Stimulated activated CD4-positive, alpha-beta T cell treated with anti-CD3 and anti-CD28 coated beads, TNF-alpha, amount 100 ng/mL, for 24 hours (primary cell): ENCODE data around the gene SEMA3G.
A peak's percentile ranks its signal among the peaks of the same experiment; 100 is the strongest.

Experiments
- DNase-seq, 3 experiments: peaks; one replicate each; pipeline ENCODE4 v3.0.0-alpha.2; 2020; ENCODE audit warnings: low read depth in 3 of 3

SEMA3G gene

DNA sequence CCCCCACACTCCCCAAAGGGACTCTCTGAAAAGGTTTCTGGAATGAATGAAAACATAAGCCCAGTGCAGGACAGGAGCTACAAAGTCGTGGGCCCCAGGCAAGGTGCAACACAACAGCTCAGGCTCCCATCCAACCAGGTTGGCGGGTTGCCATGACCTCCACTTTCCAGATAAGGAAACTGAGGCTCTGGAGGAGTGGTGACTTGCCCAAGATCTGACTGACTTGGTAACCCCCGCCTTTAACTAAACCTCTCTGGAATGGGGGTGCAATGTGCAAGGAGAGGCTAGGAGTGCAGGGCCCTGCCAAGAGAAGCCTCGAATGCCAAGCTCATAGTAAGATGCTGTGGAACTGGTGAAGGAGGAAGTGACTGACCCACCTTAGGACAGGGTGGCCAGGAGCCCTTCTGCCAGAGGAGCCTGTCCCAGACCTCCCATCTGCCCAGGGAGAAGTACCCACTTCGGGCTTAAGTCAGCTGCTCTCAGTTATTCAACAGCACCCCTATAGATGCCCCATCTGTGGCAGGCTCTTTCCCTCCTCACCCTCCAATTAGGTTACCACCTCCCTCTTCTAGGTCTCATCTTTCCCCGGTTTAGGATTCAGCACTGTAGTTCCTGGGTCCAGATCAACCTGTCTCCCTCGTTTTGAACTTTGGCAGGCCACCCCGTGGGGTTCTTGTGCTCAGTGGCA, 9.5 kb upstream of the SEMA3G start:
- DNase-seq, result no peak

DNA sequence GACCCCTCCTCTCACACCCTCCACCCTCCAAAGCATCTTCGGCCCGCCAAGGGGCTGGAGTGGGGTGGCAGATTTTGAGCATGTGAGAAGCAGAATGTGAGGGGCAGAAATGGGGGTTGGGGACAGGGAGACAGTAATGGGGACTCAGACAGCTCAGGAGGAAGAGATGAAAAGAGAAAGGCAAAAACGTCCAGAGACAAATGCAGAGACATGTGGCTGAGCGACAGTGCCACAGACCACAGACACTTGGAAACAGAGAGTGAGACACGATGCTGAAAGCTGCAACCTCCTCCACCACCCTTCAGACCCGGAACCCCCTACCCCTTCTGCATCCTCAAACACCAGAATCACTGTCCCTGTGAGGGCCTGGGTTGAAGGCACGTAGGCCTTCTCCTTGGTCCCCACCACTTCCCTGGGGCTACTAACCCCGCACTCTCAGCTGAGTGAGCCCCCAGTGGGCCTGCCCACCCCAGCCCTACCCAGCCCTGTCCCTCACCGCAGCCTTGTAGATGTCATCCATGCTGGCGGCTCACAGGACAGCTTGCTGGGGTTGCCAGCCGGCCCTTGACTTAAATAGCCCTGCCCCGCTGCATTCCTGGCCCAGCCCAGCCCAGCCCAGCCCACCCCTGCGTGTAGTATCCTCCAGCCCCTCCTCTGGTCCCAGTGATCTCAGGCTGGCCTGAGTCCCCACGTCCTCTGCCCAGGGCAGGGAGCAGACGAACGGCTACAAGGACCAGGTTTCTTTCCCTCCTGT, 8.8 kb upstream of the SEMA3G start, which contains the start of gene TNNC1:
TNNC1 (minus strand) TSS at position 546 of the 754 bp plus-strand sequence; CDS start at position 520, 26 bp downstream.
- DNase-seq, result no peak

DNA sequence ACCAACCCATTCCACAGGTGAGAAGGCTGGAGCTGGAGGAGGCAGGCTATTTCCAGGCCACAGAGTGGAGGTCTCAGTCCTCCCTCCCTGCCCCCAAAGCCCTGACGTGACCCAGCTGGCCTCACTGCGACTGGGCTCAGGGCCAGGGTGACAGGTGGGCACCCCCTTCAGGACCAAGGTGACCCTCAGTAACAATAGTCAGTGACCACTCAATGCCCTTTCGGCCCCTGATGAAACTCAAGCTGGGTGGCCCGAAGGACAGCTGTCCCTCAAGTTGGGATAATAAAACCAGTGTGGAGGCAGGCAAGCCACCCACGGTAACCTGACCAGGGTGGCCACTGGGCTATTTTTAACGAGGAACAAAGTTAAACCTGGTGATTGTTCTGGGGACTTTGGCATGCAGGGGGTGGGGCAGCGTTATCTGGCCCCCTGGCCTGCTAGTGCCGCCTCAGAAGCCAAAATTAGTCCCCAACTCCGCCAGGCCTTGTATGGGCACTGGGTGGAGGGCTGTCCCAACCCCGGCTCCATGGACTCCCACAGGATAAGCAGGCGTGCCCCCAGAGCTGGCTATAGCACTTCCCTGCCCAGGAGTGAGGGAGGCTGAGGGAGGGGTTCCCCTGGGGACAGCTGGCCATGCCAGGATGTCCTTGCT, 7.8 kb upstream of the SEMA3G start:
- no peak for DNase-seq

DNA sequence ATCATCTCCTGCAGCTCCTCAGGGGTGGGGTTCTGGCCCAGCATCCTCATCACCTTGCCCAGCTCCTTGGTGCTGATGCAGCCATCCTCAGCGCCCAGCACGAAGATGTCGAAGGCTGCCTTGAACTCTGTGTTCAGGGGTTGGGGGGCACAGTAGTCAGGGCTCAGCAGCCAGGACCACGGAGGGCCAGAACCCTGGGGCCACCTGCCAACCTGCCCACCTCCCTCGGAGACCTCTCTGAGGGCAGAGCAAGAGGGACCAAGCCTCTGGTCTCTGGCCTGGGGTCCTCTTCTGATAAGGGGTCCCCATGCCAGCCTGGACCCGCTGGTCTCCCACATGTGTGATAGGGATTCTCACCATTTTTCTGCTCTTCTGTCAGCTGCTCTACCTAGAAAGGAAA, 7.2 kb upstream of the SEMA3G start:
- DNase-seq, result no peak

DNA sequence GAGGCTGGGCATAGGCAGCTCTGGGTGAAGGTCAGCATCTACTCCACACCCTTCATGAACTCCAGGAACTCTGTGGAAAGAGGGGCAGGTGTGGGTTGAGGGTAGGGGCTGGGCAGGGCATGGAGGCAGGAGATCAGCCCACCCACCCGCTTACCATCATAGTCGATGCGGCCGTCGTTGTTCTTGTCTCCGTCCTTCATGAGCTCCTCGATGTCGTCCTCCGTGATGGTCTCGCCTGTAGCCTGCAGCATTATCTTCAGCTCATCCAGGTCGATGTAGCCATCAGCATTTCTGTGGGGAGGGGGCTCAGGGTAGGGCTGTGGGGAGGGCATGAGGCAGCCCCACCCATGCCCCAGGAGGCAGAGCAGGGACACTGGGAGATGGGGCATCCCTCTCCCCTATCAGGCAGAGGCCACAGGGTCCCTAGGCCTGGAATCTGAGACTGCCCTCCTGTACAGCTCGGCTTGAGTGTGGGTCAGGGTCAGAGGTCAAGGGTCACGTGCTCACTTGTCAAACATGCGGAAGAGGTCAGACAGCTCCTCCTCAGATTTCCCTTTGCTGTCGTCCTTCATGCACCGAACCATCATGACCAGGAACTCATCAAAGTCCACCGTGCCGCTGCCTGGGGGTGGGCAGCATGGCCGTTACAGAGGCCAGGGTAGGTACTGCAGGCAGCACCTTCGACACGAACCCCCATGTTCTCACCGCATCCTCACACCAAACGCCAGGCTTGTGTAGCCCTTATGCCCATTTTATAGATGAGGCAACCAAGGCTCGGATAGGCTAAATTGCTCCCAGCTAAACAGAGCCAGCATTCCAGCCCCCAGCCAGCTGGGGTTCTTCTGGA, 6.6 kb upstream of the SEMA3G start:
- DNase-seq, result no peak

DNA sequence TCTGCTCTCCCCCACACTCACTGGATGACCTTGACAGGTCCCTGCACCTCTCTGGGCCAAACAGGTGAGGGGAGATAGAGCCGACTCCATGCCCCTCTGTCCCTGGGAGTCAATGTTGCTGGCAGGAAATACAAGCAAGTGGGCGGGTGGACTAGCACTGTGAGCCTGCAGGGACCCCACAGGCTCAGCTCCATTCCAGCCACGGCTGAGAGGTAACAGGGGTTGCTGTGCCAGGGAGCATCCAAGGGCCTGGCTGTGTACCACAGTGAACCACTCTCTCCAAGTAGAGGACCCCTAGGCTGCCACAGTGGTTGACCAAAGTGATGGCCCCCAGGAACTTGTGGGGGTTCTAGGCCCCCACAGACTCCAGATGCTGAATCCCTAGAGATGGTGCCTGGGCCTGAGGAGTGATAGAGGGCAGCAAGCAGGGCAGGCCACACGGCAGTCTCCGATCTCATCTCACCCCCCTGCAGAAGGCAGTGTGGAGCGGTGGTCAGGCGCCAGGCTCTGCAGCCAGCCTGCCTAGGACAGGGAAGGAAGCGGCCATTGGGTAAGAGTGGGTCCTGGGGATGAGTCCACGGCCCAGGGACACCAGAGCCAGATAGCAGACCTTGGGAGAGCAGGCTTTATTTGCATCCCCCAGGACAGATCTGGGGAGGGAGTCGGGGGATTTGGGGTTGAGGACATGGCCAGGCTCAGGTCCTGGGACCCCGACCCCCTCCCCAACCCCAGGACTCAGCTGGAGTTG, 5.8 kb upstream of the SEMA3G start:
- no peak for DNase-seq

DNA sequence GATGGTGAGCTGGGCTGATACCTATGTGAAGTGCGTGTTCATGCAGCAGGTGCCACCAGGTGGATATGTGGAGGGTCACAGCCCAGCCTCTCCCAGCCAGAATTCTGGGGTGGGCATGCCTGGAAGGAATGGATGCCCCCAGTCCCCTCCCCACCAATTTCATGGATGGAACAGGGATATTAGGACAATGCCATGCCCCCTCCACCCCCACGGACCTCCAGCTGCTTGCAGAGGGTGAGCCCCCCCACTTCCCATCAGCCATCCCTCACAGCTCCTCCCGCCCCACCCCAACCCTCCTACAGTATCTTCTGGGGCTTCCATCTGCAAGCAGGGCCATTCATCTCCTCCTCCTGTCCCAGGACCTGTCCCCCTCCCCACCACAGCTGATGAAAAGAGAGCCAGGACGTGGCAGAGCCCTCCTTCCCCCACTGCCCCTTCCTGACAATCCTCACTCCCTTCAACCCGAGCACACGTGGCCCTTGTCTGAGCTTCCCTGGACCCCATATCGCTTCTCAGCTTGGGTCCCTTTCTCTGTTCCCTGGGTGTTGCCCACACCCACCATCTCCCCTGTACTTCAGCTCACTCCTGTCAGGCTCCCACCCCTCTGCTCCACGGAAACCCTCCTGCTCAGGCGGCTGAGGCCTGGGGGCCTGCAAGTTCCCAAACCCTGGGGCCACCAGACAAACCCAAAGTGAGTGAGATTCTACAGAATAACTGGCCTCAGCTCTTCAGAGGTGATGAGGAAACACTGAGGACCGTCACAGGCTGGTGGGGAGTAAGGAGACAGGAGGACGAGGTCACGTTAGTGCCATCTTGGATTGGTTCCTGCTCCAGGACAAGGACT, 2.8 kb upstream of the SEMA3G start:
- no peak for DNase-seq

DNA sequence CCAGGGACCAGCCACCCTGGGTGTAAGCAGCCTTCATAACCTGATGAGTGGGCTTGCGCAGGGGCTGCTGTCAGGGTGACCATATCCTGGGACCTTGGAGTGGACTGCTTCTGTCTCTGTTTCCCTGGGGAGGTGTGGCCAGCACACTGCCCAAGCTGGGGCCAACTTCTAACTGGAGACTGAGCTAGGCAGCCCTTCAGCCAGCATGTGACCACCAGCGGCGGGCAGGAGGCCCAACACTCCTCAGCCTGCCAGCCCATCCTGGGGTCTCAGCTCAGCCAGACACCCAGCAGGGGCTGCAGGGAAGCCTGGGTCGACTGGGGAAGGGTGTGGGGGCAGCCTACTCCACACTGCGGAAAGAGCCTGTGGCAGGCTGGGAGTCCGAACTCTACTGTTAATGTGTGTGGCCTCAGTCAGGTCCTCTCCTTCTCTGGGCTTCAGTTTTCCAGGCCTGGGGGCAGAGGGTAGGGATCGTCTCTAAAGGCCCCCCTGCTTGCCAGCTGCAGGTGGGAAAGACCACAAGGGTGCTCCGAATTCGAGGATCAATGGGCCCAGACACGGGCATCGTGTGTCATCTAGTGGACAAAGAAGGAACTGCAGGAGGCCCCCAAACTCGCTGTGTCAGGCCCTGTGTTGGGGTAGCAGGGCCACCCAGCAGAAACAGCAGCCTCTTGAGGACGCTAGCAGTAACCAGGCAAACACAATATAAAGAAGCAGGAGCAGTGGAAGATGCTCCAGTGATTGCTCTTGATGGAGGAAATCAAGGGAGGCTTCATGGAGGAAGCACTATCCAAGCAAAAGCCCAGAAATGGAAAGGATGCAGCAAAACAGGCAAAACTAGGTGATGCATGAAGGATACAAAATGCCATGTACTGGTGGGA, 2.0 kb upstream of the SEMA3G start:
- DNase-seq, result peak; percentile 40 to 68 (median 64)

DNA sequence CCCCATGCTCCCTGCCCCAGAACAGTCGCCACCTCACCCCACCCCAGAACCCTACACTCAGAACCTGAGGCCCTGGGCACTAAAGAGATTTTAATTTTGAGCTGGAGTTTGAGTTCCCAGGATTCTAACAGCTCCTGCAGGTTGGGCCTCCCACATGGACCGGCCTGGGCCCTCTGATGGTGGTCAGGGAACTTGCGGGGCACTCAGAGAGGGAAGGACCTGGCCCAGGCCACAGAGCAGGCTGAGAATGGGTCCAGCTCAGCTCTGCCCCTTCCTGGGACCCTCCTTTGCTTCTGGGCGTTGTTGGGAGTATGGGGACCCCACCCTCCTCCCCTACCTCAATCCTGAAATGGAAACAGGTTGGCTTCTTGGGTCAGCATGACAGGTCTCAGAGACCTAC, 1.1 kb upstream of the SEMA3G start:
- no peak for DNase-seq

DNA sequence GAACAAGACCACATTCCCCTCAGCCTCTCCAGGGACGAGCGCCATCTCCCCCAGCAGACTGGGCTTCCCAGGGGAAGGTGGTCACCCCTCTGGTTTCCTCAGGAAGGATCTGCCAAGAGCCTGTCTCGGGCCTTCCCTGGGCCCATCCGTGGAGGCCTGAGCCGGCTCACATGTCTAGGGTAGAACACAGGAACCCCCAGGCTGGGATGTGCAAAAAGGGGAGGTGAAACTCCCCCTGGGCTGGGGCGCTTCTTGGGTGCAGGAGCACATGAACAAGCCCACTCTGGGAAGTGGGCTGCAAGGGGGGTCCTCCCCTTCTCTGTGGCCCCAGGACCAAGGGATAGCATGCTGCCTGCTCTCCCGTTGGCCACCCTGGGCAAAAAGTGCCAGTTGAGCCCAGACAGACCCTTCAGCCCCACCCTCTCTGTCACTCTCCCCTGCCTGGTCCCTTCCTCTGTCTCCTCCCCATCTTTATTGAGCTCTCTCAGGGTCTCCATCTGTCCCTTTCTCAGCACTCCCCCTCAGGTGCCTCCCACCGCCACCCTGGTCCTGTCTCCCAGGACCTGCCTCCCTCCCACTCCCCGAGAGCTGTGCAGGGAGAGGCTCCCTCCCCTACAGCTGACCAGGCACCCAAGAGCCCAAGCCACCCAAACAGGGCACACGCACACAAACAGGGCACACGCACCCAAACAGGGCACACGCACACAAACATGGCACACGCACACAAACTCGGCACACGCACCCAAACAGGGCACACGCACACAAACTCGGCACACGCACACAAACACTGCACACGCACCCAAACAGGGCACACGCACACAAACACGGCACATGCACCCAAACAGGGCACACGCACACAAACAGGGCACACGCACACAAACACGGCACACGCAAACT, 864 bp downstream of the SEMA3G start:
- no peak for DNase-seq

DNA sequence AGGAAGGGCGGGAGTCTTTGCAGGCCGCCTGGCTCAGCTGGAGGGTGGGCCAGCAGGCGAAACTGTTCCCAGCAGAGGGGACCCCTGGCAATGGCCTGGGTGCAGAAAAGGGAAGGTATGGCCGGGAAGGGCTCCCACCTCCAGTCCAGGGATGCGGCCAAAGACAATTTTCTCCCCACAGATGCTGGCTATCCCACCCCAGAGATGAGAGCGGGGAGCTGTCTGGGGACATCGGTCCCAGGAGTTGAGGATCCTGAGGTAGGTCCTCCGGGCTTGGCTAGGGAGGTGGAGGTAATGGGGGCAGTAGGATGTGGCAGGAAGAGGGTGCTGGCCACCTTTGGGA, 1.7 kb downstream of the SEMA3G start:
- DNase-seq, result no peak

DNA sequence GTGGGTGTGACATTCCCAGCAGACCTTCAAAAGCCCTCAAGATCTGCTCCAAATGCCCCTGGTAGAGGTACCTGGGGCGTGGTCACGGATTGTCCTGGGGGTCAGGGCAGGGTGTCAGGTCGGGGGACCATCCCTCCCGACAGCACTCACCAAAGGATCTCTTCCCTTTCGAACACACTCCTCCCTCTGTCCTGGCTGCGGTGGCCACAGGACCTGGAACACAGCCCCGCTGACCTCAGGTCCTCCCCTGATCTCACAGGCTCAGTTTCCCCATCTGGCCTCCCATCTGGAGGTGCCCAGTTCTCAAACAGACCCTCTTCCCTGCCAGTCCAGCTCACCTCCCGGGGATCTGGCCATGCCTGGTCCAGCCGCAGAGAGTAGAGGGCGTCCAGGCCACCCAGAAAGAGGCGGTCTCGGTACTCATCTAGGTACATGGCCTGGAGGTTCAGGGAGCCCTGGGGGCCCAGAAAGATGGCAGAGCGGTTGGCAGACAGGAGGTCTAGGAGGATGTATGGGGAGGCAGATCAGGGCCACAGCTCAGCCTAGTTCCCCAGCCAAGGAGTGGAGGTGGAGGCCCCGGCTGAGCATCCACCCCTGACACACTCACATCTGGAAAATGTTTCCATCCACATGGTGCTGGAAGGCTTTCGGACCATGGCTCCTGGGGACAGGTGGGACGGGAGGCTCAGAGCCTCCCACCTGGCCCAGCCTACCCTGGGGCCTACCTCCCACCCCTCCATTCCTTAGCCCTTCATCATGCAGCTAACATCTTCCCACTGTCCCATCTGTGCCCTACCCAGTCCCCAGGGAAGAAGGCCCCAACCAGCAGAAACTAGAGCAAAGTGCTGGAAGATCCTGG, 2.3 kb downstream of the SEMA3G start:
- no peak for DNase-seq

DNA sequence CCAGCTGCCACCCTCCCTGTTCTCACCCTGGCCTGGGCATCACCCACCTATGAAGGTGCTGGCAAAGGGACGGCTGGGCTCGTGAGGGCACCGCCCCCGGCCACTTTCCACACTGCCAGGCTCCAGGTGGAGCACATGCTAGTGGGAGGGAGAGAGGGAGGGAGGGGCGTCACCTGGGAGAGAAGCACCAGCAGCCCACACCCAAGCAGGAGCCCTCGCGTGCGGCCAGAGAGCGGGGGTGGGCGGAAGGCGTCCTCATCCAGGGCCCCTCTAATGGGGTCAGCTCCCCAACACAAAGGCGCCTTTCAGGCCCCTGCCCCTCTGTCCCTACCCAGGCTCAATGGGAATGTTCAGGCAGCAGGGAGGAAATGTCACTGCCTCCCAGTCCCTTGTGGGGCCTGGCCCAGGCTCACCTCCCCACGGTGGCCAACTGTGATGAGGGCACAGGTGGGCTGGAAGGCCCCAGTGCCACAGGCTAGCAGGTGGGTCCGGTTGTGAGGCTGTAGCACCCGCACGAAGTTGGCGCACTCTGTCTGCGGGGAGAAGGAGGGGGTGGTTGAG, 3.1 kb downstream of the SEMA3G start:
- DNase-seq, result no peak

DNA sequence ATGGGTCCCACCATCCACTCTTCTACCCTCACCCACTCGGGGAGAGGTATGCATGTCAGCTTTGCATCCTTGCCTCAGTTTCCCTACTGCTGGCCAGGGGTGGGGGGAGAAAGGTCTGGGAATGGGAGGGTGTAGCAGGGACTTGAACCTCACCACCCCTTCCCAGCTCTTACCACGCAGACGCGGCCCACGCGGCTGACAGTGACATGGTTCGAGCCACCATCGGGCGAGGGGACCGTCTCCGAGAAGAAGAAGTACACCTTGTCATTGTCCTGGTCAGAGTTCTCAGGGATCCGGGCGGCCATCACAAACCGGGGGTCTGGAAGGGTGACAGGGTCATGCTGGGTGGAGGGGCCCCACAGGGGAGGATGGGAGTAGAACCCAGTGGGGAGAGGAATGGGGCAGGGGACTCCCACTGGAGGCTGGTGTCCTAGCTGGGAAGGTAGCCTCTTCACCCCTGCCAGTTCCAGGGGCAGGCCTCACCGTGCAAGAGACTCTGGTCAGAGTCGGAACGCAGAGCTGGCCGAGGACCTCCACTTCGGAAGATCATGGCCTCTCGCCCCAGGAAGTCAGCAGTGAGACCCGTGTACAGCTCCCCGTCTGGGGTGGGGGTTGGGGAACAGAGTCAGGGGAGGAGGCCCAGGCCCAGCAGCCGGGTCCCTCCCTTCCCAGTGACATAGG, 3.7 kb downstream of the SEMA3G start:
- DNase-seq, result no peak

DNA sequence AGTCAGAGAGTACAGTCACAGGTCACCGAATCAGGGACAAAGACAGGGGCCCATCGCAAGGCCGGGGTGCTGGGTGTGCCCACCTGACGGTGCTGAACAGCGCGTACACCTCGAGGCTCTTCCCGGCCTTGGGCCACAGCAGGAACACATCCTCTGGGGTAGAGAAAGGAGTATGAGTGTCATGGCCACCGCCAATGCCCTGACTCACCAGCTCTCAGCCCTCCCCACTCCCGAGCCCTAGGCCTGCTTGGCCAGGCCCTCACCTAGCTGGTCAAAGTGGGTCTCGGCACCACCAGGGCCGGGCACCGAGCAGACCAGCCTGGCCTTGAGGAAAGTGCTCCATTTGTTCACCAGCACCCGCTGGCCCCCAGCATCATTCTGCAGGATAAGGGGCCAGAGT, 4.2 kb downstream of the SEMA3G start:
- no peak for DNase-seq

DNA sequence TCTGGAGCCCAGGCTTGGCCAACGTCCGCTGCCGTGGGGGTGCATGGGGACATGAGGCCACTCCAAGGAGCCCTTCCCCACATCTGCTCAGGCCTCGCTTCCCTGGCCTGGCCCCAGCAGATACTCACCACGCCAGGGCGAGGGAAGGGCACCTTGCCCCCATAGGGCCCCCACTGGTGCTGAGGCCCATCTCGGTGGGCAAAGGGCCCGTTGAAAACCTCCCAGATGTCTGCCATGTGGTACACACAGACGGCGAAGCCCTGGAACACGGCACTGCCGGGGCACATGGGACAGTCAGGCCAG, 4.7 kb downstream of the SEMA3G start:
- DNase-seq, result no peak
